ENCODE measurements around the gene AFAP1L1.

The AFAP1L1 gene

DNA sequence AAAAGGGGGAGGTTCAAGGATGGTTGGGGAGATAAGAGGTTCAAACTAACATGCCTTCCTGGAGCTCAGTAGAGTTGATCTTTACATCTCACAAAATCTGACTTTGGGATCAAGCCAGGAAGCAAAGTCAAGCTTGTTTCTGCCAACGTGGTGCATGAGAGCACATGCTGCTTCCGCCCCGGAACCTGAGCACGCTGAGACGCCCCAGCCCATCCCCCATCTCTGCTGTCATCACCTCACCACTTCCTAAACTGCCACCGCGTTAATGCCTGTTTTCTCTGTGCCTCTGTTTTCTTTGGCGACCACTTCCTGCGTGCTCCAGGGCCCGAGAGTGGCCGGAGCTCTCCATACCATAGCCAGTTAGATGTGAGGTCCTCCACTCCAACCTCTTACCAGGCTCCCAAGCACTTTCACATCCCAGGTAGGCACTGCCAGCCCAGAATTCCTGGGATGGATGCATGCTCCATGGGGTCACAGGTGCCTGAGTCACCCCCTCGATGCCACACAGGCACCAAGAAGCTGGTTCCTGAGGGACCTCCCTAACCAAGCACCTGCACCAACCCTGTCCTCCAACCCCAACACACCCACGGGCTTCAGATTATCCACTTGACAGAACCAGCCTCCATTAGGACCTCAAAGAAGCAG, 31.2 kb upstream of the AFAP1L1 start:
- no peak for ATAC-seq
- TF ChIP-seq CSDC2 (CRISPR knock-in tag; IDR thresholded peaks at IDR 0.05) (no peak), GLIS3 (CRISPR knock-in tag; IDR thresholded peaks at IDR 0.05) (no peak), BACH2 (CRISPR knock-in tag; IDR thresholded peaks at IDR 0.05; ENCODE audit: borderline replicate concordance) (no peak), ZNF565 (CRISPR knock-in tag; conservative IDR thresholded peaks at IDR 0.05; ENCODE audit: low read depth) (no peak), ZC3H10 (CRISPR knock-in tag; IDR thresholded peaks at IDR 0.05) (no peak), PPARA (CRISPR knock-in tag; IDR thresholded peaks at IDR 0.05; ENCODE audit: borderline replicate concordance) (no peak), ZNF8 (CRISPR knock-in tag; IDR thresholded peaks at IDR 0.05) (no peak)
- TF ChIP-seq, protein P1, sequence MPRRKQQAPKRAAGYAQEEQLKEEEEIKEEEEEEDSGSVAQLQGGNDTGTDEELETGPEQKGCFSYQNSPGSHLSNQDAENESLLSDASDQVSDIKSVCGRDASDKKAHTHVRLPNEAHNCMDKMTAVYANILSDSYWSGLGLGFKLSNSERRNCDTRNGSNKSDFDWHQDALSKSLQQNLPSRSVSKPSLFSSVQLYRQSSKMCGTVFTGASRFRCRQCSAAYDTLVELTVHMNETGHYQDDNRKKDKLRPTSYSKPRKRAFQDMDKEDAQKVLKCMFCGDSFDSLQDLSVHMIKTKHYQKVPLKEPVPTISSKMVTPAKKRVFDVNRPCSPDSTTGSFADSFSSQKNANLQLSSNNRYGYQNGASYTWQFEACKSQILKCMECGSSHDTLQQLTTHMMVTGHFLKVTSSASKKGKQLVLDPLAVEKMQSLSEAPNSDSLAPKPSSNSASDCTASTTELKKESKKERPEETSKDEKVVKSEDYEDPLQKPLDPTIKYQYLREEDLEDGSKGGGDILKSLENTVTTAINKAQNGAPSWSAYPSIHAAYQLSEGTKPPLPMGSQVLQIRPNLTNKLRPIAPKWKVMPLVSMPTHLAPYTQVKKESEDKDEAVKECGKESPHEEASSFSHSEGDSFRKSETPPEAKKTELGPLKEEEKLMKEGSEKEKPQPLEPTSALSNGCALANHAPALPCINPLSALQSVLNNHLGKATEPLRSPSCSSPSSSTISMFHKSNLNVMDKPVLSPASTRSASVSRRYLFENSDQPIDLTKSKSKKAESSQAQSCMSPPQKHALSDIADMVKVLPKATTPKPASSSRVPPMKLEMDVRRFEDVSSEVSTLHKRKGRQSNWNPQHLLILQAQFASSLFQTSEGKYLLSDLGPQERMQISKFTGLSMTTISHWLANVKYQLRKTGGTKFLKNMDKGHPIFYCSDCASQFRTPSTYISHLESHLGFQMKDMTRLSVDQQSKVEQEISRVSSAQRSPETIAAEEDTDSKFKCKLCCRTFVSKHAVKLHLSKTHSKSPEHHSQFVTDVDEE (CRISPR knock-in tag; IDR thresholded peaks at IDR 0.05): no peak
- TF ChIP-seq, protein P2, sequence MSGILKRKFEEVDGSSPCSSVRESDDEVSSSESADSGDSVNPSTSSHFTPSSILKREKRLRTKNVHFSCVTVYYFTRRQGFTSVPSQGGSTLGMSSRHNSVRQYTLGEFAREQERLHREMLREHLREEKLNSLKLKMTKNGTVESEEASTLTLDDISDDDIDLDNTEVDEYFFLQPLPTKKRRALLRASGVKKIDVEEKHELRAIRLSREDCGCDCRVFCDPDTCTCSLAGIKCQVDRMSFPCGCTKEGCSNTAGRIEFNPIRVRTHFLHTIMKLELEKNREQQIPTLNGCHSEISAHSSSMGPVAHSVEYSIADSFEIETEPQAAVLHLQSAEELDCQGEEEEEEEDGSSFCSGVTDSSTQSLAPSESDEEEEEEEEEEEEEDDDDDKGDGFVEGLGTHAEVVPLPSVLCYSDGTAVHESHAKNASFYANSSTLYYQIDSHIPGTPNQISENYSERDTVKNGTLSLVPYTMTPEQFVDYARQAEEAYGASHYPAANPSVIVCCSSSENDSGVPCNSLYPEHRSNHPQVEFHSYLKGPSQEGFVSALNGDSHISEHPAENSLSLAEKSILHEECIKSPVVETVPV (CRISPR knock-in tag; IDR thresholded peaks at IDR 0.05): no peak
- TF ChIP-seq, protein P3, sequence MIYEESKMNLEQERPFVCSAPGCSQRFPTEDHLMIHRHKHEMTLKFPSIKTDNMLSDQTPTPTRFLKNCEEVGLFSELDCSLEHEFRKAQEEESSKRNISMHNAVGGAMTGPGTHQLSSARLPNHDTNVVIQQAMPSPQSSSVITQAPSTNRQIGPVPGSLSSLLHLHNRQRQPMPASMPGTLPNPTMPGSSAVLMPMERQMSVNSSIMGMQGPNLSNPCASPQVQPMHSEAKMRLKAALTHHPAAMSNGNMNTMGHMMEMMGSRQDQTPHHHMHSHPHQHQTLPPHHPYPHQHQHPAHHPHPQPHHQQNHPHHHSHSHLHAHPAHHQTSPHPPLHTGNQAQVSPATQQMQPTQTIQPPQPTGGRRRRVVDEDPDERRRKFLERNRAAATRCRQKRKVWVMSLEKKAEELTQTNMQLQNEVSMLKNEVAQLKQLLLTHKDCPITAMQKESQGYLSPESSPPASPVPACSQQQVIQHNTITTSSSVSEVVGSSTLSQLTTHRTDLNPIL (CRISPR knock-in tag; IDR thresholded peaks at IDR 0.05; ENCODE audit: low read depth): no peak

DNA sequence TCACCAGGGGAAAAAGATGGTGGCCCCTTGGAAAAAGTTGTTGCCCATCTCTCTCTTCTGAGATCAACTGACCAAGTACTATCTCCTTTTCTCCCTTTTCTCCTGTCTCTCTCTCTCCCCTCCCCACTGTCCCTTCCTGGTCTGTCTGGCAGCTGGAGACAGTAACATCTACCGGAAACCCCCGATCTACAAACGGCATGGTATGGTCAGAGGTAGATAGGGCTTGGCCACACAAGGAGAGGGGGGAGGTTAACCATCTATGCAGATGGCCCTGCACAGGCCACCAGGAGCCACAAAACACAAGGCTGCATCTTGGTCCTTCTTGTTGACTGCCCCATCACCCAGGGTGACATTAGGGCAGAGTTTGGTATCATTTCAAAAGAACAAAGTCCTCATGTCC, 29.3 kb upstream of the AFAP1L1 start:
- TF ChIP-seq RARB (CRISPR knock-in tag; IDR thresholded peaks at IDR 0.05) (no peak), ISL1 (CRISPR knock-in tag; IDR thresholded peaks at IDR 0.05) (no peak), ARNTL (CRISPR knock-in tag; IDR thresholded peaks at IDR 0.05; ENCODE audit: borderline replicate concordance, low read depth) (no peak), ESRRG (CRISPR knock-in tag; IDR thresholded peaks at IDR 0.05) (no peak), ZFP3 (CRISPR knock-in tag; IDR thresholded peaks at IDR 0.05) (no peak), TCF4 (CRISPR knock-in tag; IDR thresholded peaks at IDR 0.05; ENCODE audit: borderline replicate concordance) (no peak), ZNF565 (CRISPR knock-in tag; conservative IDR thresholded peaks at IDR 0.05; ENCODE audit: low read depth) (no peak), ZNF8 (CRISPR knock-in tag; IDR thresholded peaks at IDR 0.05) (no peak), ZC3H10 (CRISPR knock-in tag; IDR thresholded peaks at IDR 0.05) (no peak), PPARA (CRISPR knock-in tag; IDR thresholded peaks at IDR 0.05; ENCODE audit: borderline replicate concordance) (no peak), BACH2 (CRISPR knock-in tag; IDR thresholded peaks at IDR 0.05; ENCODE audit: borderline replicate concordance) (no peak), TOX (CRISPR knock-in tag; IDR thresholded peaks at IDR 0.05; ENCODE audit: borderline replicate concordance) (no peak), SNAI2 (CRISPR knock-in tag; IDR thresholded peaks at IDR 0.05) (no peak), CSDC2 (CRISPR knock-in tag; IDR thresholded peaks at IDR 0.05) (no peak), ZNF70 (CRISPR knock-in tag; IDR thresholded peaks at IDR 0.05) (no peak)
- TF ChIP-seq, protein P2 (CRISPR knock-in tag; IDR thresholded peaks at IDR 0.05): no peak
- TF ChIP-seq, protein P4, sequence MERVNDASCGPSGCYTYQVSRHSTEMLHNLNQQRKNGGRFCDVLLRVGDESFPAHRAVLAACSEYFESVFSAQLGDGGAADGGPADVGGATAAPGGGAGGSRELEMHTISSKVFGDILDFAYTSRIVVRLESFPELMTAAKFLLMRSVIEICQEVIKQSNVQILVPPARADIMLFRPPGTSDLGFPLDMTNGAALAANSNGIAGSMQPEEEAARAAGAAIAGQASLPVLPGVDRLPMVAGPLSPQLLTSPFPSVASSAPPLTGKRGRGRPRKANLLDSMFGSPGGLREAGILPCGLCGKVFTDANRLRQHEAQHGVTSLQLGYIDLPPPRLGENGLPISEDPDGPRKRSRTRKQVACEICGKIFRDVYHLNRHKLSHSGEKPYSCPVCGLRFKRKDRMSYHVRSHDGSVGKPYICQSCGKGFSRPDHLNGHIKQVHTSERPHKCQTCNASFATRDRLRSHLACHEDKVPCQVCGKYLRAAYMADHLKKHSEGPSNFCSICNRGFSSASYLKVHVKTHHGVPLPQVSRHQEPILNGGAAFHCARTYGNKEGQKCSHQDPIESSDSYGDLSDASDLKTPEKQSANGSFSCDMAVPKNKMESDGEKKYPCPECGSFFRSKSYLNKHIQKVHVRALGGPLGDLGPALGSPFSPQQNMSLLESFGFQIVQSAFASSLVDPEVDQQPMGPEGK (CRISPR knock-in tag; IDR thresholded peaks at IDR 0.05; ENCODE audit: borderline replicate concordance): no peak
- TF ChIP-seq, protein P1 (CRISPR knock-in tag; IDR thresholded peaks at IDR 0.05): no peak
- TF ChIP-seq, protein P3 (CRISPR knock-in tag; IDR thresholded peaks at IDR 0.05; ENCODE audit: low read depth): no peak
- no peak for ATAC-seq
